ENCODE measurements around the gene ADGRA3. TPM values are rescaled to one million over a fixed set of nuclear protein-coding genes. Genes with fewer than 3 reads are reported as not detected.

The ADGRA3 gene
- polyA plus RNA-seq, 1 experiment, result 10.6 TPM

GRCh38 chr4:22490718-22491315 is 25.0 kb downstream of the ADGRA3 start:
- ChIA-PET POLR2A (interaction anchor here (0.6 kb wide), 1 partner anchor 11 kb away, joined by 3 read pairs; no protein-coding TSS in a partner anchor), CTCF (no interaction called here)
- DNase-seq (ENCODE audit: low read depth), result no peak
- TF ChIP-seq, protein P1, sequence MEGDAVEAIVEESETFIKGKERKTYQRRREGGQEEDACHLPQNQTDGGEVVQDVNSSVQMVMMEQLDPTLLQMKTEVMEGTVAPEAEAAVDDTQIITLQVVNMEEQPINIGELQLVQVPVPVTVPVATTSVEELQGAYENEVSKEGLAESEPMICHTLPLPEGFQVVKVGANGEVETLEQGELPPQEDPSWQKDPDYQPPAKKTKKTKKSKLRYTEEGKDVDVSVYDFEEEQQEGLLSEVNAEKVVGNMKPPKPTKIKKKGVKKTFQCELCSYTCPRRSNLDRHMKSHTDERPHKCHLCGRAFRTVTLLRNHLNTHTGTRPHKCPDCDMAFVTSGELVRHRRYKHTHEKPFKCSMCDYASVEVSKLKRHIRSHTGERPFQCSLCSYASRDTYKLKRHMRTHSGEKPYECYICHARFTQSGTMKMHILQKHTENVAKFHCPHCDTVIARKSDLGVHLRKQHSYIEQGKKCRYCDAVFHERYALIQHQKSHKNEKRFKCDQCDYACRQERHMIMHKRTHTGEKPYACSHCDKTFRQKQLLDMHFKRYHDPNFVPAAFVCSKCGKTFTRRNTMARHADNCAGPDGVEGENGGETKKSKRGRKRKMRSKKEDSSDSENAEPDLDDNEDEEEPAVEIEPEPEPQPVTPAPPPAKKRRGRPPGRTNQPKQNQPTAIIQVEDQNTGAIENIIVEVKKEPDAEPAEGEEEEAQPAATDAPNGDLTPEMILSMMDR (IDR thresholded peaks at IDR 0.05; ENCODE audit: insufficient read depth, low read depth, low read length), result no peak
- Histone ChIP-seq H3K4me3 (ENCODE audit: low read depth, low read length) (no peak overlapping the region), H3K27me3 (ENCODE audit: control insufficient read depth, insufficient read depth, low read length) (no peaks in the 10 kb centered on the region), H3K36me3 (ENCODE audit: control insufficient read depth, insufficient read depth, low read length) (no peaks in the 10 kb centered on the region; the same call in 1 of the 2 replicates)

DNA sequence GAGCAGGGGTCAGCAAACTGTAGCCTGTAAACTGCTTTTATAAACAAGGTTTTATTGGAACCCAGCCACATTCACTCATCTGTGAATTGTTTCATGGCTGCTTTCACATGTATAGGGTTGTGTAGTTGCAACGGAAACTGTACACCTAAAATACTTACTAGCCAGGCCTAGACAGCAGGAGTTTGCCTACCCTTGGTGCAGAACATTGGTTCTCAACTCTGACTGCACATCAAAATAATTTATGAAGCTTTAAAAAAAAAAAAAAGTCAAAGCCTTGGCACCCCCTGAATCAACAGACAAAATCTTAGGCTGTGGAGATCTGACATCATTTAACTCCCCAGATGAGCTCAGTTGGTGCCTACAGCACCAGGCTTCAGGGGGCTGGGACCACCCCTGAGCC is 27.8 kb downstream of the ADGRA3 start:
- ChIA-PET CTCF (interaction anchor here (1.4 to 2.3 kb wide), 2 partner anchors 11 to 34 kb away, joined by 3 to 5 read pairs; no protein-coding TSS in a partner anchor), POLR2A (no interaction called here)

GRCh38 chr4:22487328-22487727 is 28.5 kb downstream of the ADGRA3 start:
- TF ChIP-seq, protein P1 (IDR thresholded peaks at IDR 0.05; ENCODE audit: insufficient read depth, low read depth, low read length), result no peak
- POLR2A ChIA-PET, result no interaction called here
- DNase-seq (ENCODE audit: low read depth), result no peak

More for the DNA sequence above, 27.8 kb downstream of the ADGRA3 start:
- H3K27me3 ChIP-seq (ENCODE audit: control insufficient read depth, insufficient read depth, low read length), result no peaks in the 10 kb centered on the region
- TF ChIP-seq, protein P1 (IDR thresholded peaks at IDR 0.05; ENCODE audit: insufficient read depth, low read depth, low read length), result no peak
- H3K36me3 ChIP-seq (ENCODE audit: control insufficient read depth, insufficient read depth, low read length), result no peaks in the 10 kb centered on the region
- no peak for DNase-seq (ENCODE audit: low read depth)
- H3K4me3 ChIP-seq (ENCODE audit: low read depth, low read length), result no peak overlapping the region

GRCh38 chr4:22486276-22486675 is 29.6 kb downstream of the ADGRA3 start:
- DNase-seq (ENCODE audit: low read depth), result no peak
- POLR2A ChIA-PET, result no interaction called here
- H3K4me3 ChIP-seq (ENCODE audit: low read depth, low read length), result no peak overlapping the region
- no peaks in the 10 kb centered on the region for H3K27me3 ChIP-seq (ENCODE audit: control insufficient read depth, insufficient read depth, low read length)
- CTCF ChIA-PET, result interaction anchor here (2.3 kb wide), 1 partner anchor 9 kb away, joined by 5 read pairs; no protein-coding TSS in a partner anchor
- H3K36me3 ChIP-seq (ENCODE audit: control insufficient read depth, insufficient read depth, low read length), result no peaks in the 10 kb centered on the region
- TF ChIP-seq, protein P1 (IDR thresholded peaks at IDR 0.05; ENCODE audit: insufficient read depth, low read depth, low read length), result no peak

More at GRCh38 chr4:22487328-22487727, 28.5 kb downstream of the ADGRA3 start:
- Histone ChIP-seq H3K27me3 (ENCODE audit: control insufficient read depth, insufficient read depth, low read length) (no peaks in the 10 kb centered on the region), H3K36me3 (ENCODE audit: control insufficient read depth, insufficient read depth, low read length) (no peaks in the 10 kb centered on the region), H3K4me3 (ENCODE audit: low read depth, low read length) (no peak overlapping the region)
- CTCF ChIA-PET, result interaction anchor here (1.4 to 2.3 kb wide), 2 partner anchors 10 to 33 kb away, joined by 3 to 5 read pairs; no protein-coding TSS in a partner anchor

DNA sequence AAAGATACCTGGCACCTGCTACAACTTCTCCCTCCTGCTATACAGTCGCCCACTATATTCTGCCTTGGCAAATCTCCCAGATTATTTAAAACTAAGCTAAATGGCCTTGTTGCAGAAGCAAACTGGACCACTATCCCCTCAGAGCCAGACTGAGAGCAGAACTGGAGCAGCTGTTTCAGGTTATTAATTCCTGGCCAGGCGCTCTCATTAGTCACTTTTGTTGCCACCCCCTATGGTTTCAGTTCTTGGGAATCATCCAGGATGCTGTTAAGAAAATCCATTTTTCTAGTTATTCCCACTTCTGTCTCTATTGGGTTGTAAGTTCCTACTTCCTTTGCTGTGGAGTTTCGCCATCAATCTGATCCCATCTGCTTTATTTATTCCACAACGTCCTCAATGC is 30.1 kb downstream of the ADGRA3 start:
- H3K36me3 ChIP-seq (ENCODE audit: control insufficient read depth, insufficient read depth, low read length), result no peaks in the 10 kb centered on the region
- H3K4me3 ChIP-seq (ENCODE audit: low read depth, low read length), result no peak overlapping the region
- H3K27me3 ChIP-seq (ENCODE audit: control insufficient read depth, insufficient read depth, low read length), result no peaks in the 10 kb centered on the region
- CTCF ChIA-PET, result interaction anchor here (2.3 kb wide), 1 partner anchor 8 kb away, joined by 5 read pairs; no protein-coding TSS in a partner anchor
- TF ChIP-seq, protein P1 (IDR thresholded peaks at IDR 0.05; ENCODE audit: insufficient read depth, low read depth, low read length), result no peak
- POLR2A ChIA-PET, result no interaction called here
- no peak for DNase-seq (ENCODE audit: low read depth)

Measured in BJ (cell line).